Inflammatory macrophage (primary cell): Measurements from ENCODE around the gene TLCD1.

Experiments
- DNase-seq, 2 donors: peaks; one replicate each; pipeline ENCODE4 v3.0.0-alpha.2; 2020 to 2022

TLCD1 gene

DNA sequence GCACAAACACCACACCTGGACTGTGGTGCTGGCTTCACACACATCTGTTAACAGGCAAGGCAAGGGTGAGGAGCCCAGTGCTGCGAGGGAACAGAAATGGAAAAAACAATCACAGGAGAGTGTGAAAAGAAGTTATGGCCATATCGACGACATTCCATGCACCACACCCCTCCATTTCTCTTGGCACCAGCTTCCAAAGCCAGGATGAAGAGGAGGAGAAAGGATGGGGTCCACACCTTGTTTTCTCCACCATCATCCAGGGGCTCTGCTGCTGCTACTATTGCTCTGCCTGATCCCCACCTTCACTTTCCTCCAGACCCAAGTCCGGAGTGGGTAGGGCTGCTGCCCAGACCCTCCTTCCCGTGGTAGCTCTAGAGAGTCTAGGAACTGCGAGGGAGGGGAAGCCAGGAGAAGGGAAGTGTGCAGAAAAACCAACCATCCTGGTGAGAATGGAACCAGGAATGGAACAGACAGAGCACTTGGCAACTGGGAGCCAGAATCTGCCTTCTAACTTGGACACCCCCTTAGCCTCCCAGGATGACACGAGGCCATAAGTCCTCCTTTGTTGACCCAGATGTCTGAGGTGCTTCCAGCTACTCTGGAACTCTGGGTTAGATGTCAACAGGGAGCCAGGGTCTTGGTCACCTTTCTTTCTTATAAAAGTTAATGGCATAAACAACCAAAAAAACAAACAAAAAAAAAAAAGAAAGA lies 13.2 kb downstream of the TLCD1 start:
- no peak for DNase-seq

DNA sequence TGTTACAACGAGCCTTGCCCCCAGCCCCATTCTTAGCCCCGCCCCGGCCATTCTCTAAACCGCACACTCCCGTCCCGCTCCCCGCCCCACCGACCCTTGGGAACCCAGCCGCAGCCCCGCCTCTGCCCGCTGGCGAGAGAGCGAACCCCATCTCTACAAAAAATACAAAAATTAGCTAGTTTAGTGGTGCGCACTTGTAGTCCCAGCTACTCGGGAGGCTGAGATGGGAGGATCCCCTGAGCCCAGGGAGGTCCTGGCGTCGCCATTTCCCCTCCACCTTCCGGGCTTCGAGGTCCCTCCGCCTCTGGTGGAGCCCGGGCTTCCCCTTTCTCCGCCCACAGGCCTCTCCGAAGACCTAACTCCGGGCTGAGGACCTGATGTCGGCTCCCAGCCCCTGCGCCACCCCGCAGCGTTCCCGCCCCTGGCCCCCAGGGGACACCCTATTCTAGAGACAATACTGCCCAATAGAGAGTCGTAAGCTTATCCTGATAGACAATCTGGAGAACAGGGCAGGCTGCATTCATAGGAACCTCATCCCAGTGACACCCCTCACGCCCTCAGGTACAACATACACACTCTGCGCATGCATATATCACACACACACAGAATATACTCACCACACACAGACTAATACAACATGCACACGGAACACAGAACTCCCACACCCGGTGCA lies 13.9 kb downstream of the TLCD1 start:
- peak; percentile 69 to 82 for DNase-seq

DNA sequence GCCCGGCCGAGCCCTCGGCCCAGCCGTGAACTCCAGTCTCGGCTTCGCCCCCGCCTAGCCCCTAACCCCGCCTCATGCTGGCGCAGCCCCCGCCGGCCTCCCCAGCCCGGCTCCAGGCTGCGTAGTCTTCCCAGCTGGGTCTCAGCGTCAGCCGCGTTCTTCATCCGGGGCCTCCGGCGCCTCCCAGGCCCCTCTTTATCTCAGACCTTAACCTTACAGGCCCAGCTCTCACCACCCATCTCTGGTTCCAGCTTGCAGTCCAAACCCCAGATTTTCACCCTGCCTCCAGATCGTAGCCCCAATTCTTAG lies 14.4 kb downstream of the TLCD1 start, which contains the start of gene PROCA1:
TSS of gene PROCA1 (minus strand) at position 166 of the 309 bp plus-strand sequence. CDS start 228 bp downstream, outside the sequence.
- DNase-seq = no peak

DNA sequence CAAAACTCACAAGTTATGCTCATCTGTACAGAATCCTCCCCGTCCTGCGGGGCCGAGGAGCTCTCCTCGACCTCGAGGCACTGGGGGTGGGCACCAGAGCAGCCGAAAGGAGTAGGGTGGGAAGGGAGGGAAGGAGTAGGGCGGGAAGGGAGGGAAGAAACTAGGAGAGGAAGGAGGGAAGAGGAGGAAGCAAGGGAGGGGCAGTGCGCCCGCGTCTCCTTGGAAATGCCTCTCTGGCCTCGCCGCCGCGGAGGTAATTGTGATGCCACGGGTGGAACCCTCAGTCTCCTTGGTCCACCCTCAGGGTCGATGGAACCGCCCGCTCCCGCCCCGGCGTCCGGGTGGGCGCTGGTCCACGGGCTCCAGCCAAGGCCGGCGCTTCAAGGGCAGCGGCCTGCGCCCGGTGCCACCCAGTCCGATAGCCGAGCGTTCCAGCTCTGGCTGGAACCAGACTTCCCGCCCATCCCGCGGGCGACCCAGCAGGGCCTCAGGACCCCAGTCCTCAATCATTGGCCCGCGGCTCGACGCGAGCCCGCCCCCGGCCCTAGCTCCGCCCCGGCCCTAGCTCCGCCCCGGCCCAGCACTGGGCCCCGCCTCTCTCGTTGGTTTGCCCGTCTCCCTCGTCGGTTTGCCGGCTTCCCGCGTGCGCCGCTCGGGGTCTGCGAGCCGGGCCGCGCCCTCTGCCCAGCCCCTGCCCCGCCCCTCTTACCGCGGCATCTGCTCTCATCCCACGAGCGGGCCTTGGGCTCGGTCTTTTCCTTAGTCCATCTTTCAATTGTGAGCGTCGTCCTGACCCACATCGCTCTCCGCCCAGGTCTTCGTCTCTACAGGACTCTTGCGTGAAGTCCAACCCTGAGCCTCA lies 14.9 kb downstream of the TLCD1 start:
- peak; percentile 83 for DNase-seq

DNA sequence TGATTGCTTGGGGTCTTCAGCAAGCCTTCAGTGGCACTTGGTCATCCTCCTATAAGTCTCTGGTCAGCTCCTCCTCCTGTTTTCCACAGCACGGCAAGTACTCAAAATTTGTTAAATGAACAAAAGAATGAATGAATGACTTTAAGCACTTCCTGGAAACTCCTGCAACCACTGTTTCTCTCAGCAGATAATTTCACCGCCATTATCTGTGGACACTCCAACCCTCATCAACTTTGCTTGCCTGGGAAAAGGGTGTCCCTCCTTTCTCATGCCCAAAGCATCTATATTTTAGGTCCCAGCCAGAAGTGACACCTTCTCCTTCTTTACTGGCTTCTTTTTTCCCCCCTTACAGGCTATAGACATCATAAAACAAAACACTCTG lies 18.7 kb downstream of the TLCD1 start:
- DNase-seq = no peak

DNA sequence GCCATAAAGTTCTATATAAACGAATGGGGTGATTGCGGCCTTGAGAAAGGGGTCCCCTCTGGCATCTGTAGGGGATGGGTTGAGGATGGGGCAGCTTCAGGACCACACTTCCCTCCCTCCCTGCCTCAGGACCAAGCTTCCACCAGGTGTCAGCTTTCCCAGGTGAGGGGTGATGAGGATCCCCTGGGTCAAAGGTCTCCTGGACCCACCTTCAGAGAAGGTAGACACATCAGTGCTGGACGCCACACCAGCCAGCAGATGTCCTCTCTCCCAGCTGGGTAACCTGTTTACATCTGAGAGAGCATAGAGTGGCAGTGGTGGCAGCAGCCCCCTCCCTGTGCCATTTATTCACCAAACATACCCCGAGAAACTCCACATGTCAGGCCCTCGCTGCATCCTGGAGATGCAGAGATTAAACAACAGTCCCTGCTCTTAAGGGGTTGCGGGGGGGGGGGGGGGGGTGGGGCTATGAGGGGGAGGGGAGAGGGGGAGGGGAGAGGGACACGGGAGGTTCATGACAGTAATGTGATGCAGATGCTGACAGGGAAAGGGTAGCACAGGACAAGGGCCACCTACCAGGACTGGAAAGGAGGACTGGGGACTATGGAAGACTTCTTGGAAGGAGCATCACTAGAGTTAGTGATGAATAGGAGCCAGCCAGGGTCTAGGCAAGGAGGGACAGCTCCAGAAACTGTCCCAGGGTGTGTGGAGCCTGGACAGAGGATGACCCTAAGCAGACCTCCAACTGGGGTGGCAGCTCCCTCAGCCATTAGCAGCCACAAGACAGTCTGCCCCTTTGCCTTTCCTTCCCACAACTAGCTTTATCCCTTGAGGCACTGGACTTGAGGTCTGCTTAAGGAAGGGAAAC lies 19.3 kb downstream of the TLCD1 start:
- no peak for DNase-seq

DNA sequence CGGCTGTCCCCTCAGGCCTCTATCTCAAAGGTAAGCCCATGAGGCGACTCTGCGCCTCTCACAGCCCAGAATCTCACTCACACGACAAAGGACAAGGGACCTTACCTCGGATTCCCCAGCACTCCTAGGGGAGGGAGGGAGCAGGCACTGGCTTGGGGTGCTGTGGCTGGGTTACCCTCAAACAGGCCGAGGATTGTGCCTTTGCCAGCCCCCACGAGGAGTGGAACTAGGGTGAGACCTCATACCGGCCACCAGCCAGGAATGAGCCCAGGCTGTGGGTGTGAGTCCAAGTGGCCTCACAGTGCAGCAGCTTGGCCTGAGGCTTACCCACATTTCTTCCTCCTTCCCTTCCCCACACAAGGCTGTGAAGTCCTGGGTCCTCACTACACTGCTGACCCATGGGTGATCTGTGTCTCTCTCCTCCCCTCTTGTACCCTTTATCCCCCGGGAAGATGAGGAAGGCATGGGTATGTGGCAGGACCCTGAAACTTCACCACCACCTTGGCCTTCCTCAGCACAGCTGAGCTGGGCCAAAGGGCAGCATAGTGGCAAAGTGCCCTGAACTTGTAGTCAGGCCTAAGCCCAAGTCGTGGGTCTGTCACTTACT lies 20.2 kb downstream of the TLCD1 start:
- DNase-seq = no peak

DNA sequence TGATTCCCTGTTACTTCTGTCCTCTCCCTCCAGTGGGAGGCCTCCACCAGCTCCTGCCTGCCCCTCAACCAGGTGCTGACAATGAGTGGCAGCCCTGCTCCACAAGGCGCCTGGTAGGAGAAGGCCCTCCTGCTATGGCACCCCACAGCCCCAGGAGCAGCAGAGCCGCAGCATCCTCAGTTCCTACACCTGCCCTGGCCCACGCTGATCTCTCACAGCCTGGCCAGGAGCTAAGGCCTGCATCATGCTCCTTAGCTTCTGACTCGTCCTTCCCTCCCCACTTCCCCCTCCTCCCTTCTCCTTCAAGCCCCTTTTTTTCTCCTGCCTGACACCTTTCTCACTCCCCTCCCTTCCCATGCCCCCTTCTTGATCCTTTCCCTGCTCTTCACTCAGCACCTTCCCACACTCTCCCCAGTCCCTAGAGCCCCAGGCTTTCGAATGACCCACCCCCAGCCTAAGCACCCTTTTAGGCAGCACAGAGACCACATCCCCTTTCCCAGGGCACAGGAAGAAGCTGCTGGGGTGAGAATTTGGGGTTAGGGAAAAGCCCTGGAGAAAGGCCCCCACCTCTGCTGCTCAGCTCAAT lies 20.9 kb downstream of the TLCD1 start:
- no peak for DNase-seq

DNA sequence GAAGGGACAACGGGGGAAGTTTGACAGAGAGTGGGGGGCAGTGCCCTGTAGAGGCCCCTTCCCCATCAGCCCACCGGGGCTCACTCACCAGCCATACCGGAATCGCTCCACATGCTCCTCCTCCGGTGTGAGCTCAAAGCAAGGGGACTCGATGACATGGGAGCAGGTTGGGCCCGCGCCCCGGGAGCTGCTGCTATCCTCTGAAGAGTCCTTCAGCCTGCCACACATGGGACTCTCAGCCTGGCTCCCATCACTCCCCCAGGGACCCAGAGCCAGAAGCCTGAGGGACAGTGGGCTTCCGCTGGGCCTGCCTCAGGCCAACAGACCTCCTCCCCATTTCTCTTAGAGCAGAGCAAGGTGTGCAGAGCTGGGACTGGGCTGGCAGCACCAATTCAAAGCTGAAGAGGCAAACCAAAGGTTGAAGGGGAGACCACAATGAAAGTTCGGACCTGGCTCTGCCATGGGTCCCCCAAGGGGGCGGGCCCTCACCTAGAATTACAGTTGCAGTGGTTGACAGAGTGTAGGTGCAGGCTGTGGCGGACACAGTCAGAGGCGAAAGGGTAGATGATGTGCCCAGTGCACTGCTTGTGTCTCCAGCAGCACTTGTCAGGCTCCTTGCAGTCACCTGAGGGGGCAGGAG lies 21.7 kb downstream of the TLCD1 start:
- DNase-seq = no peak

DNA sequence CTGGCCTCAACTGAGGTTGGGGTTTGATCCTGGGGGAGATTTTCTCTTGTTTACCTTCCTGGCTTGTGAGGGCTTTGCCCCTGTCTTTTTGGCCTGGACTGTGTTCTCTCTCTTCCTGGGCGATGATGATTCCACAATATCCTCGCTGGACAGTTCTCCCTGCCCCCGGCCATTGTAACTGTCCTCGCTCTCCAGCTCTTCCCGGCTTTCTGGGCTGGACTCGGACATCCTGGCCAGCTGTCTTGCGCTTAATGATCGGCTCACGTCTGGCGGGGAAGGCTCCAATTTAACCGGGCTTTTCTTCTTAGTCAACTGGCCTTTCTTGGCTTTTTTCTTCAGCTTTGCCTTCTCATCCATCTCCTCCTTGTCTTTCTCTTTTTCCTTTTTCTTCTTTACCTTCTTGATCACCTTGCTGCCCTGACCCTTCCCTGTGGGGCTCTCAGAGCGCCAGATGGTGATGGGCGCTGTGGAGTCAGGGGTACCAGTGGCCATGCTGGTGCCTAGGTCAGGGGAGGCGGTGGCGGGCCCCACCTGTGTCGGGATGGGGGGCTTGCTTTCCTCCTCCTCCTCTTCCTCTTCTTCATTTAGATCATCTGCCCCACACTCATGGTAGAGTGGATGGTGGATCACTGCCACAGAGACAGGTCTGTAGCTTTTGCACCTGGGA lies 22.3 kb downstream of the TLCD1 start:
- no peak for DNase-seq

DNA sequence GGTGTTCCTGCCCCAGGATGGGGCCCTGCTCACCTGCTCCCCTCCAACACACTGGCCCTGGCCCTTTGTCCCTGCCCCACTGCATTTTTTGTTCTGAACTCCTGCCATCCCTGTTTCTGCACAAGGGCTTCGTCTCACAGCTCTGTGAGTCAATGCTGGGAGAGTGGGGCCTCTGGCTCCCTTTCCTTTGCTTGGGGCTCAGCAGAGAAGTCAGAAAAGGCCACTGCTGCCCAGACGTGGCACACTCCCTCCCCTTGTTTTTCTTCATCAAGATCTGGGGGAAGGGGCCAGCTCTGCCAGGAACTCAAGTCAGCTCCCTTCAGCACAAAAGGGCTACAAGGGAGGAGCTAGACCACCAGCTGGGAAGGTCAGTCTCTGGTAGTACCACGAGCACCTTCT lies 23.3 kb downstream of the TLCD1 start:
- no peak for DNase-seq

DNA sequence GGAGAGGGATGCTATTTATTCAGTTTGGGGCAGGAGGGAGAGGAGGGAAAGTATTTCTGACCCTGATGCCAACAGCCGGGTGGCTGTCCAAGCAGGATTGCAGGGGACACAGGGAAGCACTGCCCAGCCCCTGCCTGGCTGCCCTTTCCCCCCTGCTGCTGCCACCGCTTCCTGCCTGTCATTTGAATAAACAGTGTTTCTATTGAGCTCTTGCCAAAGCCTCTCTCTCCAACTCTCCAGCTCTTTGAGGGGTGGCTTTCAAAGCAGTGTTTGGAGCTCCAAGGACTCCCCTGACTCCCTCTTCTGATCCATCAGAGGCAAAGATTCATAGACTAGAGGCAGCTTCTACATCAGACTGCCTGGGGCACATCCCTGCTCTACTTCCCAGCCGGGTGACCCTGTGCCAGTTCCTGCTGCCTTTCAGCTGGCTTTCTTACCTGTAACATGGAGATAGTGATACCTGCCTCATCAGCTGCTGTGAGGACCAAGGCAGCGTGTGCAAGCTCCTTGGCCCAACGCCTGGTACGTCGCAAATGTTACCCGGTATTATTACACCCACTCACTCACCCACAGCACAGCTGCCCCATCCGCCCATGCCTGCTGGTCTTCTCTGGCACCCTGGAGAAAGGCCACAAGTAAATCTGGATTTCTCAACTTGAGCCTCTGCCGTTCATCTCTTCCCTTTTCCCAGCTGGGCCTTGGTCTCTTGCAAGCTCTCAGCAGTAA lies 23.8 kb downstream of the TLCD1 start:
- DNase-seq = no peak

DNA sequence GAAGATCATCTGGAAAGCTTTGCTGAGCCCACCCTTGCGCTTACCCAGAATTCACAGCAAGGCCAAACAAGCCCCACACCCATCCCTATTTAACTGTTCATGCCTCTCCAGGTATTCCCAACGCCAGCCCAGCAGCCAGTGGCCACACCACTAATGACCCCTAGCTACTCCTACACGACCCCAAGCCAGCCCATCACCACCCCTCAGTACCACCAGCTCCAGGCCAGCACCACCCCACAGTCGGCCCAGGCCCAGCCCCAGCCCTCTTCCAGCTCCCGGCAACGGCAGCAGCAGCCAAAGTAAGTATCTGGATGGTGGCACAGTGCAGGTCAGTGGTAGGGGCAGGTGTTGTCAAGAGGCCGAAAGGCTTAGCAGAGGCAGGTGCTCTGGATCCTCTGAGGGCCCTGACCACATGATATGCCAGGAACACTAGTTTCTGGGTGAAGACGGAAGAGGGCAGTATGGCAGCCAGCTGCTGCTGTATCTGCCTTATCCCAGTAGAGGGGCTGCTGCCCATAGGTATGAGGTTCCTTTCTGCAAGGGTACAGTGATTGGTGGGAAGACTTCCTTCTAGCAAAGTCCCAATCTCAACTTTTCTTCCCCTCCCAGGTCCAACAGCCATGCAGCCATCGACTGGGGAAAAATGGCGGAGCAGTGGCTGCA lies 25.1 kb downstream of the TLCD1 start:
- DNase-seq = no peak

DNA sequence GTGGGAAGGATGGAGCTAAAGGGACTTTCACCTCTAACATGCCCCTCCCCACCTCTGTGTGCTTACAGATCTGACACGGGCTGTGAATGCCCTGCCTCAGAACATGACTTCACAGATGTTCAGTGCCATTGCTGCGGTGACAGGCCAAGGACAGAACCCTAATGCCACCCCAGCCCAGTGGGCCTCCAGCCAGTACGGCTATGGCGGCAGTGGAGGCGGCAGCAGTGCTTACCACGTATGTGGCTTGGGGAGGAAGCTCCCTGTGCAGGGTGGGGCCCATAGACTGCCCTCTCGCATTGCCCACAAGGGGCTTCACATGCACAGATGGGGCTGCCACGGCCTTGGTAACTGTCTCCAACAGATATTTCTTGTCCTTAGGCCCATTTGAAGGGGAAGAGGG lies 25.8 kb downstream of the TLCD1 start:
- DNase-seq = no peak

DNA sequence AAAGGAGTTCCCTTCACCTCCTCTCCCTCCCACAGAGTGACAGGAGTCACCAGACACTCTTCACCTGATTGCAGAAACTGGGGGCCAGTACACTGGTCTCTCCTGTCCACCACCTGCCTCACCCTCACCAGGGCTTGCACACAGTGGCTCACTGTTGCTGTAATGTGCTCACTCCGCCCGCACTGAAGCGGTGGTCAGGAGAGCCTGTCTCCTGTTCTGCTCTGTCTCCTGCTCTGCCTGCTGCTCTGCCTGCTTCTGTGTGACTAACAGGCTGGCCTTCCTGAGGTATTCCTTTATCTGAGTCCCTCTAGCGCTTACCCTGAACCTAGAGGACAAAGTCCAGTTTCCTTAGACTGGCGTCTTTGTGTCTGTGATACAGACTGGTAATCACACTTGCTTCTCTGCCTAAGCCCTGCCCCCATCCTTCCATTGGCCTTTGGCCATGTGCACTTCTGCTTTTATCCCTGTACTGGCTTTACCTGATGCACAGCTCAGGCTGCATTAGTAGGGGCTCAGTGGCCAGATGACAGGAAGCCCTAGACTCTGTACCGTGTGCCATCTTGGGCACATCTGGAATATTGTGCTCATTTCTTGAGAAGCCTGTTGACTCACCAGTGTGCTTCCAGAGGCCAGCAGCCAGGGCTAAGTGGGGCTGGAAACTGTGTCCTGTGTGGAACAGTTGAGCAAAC lies 27.6 kb downstream of the TLCD1 start:
- no peak for DNase-seq

DNA sequence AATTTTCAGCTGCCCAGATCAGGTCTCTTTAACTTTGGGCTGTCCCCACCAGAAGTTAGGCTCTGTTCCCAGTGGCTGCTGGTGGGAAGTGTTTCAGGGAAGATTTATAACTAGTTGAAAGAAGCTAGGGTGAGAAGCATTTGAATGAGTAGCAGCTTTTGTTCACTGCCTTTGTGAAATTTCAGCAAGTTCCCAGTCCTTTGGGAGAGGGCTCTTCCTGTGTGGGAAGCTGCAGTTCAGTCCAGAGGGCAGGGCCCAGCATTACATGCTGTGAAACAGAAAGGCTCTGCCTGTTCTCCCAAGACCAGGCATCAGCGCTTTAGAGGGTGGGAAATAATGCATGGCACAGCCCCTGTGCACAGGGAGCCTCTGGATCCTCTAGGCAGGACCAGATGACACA lies 32.2 kb downstream of the TLCD1 start:
- DNase-seq = no peak

DNA sequence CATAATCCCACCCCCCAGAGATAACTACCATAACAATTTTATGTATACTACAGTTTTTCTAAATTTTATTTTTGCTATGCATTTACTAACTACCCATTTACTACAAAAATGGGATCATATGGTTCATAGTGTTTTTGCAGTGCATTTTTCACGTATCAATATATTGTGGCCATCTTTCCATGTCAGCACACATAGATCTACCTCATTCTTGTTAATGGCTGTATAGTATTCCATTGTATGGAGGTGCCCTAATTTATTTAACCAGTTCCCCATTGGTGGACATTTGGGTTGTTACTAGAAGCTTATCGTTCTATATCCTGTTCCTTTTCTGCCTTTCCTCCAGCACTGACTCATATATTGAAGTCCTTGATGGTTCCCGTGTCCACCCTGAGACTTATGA lies 37.0 kb downstream of the TLCD1 start:
- no peak for DNase-seq

DNA sequence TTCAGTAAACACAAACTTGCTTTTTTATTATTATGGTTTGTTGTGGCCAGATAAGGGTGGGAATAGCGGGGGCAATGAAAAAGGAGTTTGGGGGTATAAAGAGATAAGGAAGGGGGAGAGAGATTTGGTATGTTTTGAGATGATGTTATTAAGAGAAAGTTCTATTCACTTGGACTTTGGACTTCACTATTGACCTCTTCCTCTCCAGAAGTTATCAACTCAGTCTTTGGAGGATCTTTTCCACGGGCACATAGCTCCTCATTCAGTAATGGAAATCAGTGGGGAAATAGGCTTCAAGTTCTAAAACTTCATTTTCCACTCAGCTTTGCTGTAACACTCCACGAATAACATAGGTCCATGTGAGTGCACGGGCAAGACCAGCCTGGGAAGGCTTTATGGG lies 37.6 kb downstream of the TLCD1 start:
- no peak for DNase-seq

DNA sequence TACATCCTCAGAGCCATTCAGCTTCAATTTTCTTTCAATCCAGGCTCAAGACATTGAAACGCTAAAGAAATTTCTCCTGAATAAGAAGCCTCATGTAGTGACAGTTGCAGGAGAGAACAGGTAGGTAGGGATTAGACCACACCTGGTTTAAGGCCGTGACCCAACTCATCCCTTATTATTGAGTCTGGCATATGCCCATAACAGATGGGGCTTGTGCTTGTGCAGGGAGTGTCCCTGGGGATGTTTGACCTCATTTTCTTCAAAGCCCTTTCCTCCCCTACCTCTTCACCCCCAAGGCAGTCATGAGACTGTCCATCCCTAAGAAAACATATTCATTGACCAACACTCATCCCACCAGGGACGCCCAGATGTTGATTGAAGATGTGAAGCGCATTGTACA lies 39.7 kb downstream of the TLCD1 start:
- no peak for DNase-seq
